Measurements from ENCODE around the gene LRRC75A.
"Not testable (repeated sequence)": the region's sequence is repeated elsewhere in the genome, so short reads cannot be mapped to it uniquely, and the experiment has no call there.

The LRRC75A gene

GRCh38 chr17:16407911-16408588, 83.9 kb downstream of the LRRC75A start:
- no peak for DNase-seq (ENCODE audit: low read depth in 2 of 3, low spot score in 1 of 3)

DNA sequence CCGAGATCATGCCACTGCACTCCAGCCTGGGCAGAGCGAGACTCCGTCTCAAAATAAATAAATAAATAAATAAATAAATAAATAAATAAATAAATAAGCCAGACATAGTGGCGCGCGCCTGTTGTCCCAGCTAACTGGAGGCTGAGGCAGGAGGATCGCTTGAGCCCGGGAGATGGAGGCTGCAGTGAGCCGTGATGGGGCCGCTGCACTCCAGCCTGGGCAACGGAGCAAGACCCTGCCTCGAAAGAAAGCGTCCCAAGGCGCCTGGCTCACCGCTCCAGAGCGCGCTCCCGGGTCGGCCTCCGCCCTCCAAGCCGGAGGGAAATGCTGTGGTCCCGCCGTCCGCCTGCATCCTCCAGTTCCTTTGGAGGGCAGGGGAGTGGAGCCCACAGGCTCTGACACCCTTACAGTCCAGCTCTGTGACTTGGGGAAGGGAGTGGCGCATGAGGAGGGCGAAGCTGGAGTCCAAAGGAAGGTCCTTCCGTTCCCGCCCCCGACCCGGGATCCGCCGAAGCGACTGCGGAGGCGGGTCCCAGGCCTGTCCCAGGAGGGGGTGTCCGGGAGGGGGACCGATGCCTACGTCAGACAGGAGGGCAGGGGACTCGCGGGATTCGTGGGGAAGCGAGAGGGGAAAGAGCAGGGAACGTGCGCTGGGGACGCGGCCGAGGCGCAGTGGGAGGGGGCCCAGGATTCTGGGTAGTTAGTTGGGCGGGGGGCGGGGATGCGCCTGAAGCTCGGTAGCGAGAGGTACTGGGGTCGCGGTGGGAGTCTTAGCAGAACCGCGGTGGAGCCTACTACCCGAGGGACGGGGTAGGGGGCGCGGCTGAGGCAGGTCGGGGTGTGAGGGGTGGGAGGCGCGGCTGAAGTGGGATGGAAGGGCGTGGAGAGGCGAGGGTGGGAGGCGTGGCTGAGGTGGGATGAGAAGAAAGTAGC, 85.0 kb downstream of the LRRC75A start:
- DNase-seq (ENCODE audit: low read depth in 2 of 3, low spot score in 1 of 3): no peak

DNA sequence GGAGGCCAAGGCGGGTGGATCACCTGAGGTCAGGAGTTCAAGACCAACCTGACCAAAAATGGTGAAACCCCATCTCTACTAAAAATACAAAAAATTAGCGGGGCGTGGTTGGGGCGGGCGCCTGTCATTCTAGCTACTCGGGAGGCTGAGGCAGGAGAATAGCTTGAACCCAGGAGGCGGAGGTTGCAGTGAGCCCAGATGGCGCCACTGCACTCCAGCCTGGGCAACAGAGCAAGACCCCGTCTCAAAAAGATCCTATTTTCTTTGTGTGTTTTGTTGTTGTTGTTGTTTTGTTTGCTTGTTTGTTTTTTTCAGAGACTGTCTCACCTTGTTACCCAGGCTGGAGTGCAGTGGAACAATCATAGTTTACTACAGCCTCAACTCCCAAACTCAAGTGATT, 88.1 kb downstream of the LRRC75A start:
- DNase-seq (ENCODE audit: low read depth in 2 of 3, low spot score in 1 of 3): not testable (repeated sequence)

DNA sequence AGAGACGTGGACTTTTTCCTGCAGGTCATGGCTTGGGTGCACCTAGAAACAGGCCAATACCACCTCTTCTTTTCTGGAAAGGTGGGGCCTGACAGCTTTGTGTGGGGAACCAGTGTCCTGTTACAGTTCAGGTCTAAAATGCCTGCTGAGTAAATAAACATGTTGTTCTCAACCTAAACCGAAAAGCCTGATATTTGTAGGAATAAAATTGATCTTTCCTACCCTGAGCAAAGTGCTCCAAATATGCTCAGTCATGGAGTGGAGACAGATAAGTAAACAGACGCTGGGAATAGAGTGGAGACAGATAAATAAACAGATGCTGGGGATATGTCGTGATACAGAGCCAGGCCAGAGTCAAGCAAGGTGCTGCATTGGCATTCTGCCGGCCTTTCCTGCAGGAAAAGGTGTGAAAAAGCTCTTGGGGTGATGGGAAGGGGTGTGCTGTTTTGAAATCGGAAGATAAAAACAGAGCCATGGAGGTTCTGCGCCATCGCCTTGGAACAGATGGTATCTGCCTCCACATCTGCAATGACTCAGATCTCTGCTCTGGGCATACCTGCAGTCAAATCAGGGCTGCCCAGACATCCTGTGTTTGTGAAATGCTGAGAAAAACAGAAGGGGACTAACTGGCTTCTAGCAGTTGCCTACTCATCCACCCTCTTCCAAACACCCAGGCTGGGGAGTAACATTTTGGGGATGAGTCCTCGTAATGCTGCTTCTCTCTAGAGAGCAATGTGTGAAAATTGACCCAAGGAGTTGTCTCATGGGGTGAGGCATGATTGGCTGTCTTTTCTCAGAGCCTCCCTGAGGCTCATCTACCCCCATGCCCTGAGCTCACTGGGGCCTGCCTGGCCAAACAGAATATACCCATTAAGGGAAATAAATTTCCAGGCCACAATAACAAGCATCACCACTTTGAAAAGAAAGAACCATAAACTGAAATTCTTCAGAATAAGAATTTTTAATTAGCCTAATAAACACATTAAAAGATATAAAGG, 93.4 kb downstream of the LRRC75A start:
- DNase-seq (ENCODE audit: low read depth in 2 of 3, low spot score in 1 of 3): no peak

DNA sequence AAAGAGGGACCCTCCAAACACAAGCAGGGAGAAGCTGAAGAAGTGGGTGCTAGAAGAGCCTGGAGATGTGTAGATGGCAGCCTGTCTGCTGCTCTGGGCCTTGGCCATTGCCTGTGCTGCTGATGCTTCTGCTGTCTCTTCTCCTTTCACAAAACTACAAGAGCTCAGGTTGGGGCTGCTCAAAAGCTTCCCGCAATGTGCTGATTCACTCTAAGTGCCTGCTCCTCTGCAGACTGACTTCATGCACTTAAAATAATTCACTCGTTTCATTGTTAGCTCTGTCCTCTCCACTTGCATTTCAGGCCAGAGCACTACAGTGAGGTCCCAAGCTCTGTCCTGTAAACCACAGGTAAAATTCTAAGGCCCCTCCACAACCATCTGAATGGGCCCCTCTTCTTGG, 95.3 kb downstream of the LRRC75A start:
- not testable (repeated sequence) for DNase-seq (ENCODE audit: low read depth in 2 of 3, low spot score in 1 of 3)

DNA sequence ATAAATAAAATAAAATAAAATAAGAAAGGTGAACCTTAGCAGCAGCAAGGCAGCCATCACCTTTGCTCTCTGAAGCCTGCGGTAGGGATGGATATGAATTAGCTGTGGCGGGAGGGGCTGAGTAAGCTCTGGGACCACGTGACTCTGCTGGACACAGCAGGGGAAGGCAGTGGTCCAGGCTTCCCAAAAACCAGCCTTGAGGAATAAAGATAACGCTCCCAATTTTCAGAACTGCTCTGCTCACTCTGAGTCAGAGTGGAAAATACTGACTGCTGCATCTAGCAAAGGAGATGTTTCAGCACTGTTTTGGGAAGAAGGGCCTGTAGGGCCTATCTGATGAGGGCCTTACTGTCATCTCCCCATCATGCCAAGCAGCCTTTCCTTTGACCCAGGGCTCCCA, 96.1 kb downstream of the LRRC75A start:
- not testable (repeated sequence) for DNase-seq (ENCODE audit: low read depth in 2 of 3, low spot score in 1 of 3)

GRCh38 chr17:16392491-16392890, 99.5 kb downstream of the LRRC75A start:
- not testable (repeated sequence) for DNase-seq (ENCODE audit: low read depth in 2 of 3, low spot score in 1 of 3)
